HCEC 1CT (cell line): ENCODE measurements around the gene AFF1.

ENCODE experiments used
- DNase-seq: peaks from one replicate; pipeline ENCODE4 v3.0.0-alpha.2; 2017

The AFF1 gene

DNA sequence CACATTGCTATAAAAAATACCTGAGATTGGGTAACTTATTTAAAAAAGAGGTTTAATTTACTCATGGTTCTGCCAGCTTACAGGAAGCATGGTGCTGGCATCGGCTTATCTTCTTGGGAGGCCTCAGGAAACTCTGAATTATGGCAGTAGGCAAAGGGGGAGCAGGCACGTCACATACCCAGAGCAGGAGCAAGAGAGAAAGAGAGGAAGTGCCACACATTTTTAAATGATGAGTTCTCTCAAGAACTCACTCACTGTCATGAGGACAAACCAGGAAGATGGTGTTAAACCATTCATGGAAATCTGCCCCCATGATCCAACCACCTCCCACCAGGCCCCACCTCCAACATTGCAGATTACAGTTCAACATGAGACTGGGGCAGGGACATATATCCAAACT is 10.0 kb upstream of the AFF1 start:
- DNase-seq = peak; percentile 77

DNA sequence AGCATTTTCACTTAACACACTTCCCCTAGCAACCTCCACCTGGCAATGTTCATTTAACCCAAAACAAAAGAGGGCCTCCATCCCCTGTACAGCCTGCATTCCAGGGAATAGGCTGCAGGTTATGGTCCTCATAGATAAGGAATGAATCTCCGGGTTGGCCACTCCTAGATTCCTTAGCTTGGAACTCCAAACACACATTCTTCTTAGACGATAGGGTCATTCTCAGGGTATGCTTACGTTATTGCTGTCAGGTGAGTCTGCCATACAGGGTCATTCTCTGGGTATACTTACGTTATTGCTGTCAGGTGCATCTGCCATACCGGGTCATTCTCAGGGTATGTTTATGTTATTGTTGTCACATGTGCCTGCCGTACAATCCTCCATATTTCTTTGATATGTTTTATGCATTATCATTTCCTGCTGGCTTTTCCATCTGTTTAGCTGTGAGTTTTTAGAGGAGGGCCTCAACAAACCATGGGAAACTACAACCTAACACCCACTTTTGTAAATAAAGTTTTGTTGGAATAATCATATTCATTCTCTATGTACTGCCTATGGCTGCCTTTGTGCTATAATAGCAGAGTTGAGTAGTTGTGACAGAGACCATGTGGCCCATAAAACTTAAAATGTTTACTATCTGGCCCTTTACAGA is 8.2 kb upstream of the AFF1 start:
- DNase-seq = no peak

DNA sequence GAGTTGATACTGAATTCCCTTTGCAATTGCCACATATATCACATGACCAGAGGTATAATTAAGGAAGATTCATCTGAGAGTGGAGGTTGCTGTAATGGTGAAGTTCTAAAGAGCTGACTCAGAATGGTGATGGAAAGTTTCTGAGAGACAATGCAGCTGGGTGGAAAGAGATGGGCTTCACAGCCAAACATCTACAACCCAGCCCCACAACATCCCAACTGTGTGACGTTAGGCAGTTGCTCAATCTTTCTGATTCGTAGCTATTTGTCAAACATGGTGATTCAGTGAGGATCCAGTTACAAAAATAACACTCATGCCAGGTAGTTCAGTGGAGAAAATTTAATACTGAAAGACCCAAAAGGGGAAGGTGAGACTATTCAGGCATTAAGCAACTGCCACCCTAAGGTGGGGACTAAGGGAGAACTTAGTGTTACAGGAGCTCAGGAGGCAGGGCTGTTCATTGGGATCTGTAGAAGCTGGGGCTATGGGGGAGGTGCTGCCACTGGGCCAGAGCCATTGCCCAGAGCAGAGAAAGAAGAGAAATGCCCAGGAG is 6.9 kb upstream of the AFF1 start:
- peak; percentile 87 for DNase-seq

DNA sequence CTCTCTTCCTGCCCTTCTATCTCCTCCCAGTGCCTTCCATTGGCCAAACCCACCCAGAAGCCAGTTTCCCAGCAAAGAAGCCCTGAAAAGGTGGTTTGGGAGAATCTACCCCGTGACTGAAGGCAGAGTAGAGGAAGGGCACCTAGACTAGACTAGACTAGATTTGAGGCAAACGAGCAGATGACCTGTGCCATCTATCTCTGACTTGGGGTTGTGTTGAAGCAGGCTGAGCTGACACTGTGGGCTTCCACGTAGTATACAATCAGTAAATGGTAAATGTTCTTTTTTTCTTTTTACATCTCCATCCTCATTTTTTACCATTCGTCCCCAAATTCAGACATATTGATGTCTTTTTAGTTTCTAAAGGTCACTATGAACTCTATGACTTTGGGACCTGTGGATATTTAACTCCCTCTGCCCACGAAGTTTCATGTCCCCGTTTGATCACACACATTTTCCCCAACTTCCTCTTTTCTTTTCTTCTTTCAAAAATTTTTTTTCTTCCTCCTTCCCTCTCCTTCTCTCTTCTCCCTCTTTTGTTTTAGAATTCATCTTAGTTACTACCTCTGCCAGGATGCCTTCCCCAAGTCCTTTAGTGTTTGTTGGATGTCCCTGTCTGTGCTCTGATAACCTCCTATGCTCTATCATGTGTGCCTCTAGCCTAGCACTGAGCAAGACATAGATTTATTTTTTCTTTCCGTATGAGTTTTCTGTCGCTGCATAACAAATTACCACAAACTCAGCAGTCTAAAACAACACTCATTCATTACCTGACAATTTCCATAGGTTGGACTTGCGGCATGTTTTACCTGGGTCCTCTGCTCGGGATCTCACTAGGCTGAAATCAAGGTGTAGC is 6.2 kb upstream of the AFF1 start:
- no peak for DNase-seq

DNA sequence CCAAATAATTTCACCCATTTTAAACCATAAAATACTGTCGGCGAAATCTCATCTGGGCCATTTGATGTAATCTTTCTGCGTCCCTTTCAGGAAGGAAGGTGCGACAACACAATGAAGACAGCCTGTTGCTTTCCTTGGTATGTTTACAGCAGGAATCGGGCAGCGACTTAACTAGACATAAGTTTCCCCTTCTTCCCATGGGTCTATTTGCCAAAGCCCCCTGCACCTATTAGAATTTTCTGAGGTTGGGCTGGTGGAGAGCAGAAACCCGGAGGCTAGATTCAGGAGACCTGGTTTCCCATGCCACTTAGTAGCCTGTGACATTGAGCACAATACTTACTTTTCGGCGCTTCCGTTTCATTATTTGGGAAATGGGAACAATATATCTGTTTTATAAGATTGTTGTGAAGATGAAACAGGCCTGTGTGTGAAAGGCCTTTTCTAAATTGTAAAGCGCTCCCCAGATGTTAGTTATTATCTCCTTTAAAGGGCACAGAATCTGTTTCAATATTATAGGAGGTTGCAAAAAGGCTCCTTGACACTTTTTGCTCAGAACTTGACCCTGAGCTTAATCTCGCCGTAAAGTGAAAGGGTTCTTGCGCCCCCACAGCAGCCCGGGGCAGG is 552 bp upstream of the AFF1 start:
- DNase-seq = no peak

DNA sequence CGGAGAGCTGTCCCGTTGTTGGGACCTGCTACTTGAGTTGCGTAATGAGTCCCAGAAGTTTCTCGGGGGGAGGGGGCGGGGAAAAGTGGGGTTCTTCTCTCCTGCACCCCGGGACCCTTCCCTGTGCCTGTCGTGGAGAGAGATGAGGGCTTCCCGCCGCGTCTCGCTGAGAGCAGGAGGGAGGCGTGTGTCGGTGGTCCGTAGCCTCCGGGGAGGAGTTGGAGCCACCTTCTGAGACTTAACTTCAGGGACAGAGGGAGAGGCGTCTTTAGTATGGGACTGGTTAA is 698 bp downstream of the AFF1 start:
- no peak for DNase-seq

DNA sequence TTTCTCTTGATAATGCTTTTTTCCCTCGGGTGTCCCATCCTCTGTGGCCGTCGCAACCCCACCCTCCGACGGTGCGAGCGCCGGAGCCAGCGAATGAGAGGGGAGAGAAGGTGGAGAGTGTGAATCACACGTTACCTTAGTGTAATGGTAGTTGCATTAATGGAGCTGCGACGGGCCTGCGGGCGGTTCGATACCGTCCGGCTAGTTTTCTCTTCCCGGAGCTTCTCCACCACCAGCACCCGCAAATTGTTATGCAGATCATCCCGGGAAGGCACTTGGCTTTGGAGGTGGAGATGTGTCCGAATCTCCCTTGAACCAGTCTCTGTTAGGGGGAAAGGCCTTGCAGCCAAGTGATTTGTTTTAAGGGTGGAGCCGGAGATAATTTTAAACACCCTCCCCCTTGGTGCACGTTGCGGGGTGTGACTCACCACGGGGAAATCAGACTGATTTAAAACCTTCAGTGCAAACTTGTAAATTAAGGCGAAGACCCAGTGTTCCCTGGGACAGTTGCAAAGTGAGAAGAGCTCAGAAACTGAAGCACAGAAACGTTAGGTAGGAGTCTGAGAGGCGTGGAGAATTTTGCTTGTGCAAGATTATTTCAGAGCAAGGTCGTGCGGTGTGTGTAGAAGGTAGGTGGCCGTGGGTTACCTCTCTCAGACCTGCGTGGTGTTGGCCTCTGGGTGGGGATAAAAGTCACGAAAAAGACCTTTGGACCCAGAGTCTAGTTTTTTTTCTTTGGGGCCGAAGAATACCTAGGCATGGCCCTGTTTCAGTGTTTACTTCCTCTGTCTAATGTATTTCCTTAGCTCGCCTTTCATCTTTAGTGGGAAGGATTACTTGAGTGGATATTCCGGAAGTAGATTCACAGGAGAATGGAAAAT is 1.3 kb downstream of the AFF1 start:
- peak; percentile 63 for DNase-seq

DNA sequence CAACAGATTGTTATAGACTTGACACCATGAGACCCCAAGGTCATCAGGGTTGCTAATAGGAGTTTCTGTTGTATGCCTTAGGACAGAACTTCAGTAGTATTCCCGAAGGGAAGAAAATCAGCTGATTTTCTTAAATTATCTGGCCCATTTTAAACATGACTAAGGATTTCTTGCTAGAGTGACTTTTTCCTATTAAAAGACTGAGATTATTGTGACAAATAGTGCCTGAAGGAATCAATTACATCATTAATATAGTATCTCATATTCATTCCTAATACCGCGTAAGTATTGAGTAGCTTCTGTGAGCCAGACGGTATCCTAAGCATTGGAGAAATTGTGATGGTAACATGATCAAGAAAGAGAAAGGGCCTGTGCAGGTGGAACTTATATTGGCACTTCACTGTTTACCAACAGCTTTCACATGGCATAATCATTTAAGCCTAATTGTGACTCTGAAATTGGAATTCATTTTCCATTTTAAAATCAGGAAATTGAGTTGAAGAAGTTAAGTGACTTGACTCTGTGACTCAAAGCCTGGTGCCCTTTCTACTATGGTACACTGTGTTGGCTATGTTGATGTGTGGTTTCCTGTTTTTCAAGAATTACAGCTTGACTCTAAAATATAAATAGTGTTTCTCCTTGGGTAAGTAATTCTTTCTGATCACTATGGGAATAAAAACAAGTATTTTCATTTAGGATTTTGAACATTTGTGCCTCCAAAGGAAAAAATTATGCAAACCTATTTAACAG is 4.1 kb downstream of the AFF1 start:
- no peak for DNase-seq

DNA sequence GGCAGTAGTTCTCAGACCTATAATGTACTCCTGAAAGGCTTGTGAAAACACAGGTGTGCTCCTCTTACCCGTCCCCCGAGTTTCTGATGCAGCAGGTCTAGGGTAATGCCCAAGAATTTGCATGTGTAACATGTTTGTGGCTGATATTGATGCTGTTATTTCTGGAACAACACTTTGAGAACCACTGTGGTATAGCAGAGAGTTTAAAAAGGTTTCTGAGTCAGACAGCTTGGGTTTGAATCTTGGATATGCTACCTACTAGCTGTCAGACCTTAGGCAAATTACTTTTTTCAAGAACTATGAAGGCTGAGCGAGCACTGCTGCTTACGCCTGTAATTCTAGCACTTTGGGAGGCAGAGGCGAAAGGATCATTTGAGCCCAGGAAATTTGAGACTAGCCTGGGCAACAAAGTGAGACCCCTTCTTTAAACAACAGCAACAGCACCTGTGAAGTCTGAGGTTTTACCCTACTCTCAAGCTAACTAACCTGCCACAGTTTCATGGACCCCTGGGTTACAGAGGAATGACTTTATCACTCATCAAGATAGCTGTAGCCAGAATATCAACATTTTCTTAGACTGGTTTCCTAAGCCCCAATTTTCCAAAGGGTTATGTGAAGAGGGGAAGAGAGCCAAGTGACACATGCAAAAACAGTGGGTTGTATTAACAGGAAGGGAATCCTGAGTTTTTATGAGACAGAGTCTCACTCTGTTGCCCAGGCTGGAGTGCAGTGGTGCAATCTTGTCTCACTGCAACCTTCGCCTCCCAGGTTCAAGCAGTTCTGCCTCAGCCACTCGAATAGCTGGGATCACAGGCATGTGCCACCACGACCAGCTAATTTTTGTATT is 5.1 kb downstream of the AFF1 start:
- DNase-seq = no peak

DNA sequence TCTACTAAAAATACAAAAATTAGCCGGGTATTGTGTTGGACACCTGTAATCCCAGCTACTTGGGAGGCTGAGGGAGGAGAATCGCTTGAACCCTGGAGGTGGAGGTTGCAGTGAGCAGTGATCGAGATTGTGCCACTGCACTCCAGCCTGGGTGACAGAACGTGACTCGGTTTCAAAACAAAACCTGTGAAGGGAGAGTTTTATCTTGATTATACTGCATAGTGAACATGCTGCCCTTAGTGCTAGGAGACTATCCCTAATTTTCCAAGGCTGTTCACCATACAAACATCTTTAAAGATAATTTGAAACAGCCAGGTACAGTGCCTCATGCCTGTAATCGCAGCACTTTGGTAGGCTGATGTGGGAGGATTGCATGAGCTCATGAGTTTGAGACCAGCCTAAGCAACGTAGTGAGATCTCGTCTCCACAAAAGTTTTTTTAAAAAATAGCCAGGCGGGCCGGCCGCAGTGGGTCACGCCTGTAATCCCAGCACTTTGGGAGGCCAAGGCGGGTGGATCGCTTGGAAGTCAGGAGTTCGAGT is 6.2 kb downstream of the AFF1 start:
- no peak for DNase-seq

DNA sequence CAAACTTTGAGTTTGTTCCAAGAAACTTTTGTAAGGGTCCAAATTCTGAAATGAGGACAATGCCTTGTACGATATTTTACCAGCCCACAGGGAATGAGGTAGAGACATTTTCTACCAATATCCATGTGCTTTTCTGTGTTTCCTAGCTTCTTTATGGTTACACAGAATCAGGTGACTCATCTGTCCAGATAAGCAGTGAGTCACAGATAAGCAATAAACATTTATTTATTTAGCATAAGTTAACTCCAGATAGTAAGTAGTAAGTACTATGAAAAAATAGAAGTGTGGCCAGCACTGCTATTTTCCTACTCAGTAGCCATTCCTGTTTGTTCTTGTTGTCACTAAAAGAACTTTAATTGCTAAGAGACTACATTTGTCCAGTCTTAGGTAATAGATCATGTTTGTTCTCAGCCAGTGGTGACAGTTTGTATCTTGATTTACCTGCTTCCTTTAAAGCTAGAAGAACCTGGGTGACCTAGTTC is 7.4 kb downstream of the AFF1 start:
- peak; percentile 50 for DNase-seq

DNA sequence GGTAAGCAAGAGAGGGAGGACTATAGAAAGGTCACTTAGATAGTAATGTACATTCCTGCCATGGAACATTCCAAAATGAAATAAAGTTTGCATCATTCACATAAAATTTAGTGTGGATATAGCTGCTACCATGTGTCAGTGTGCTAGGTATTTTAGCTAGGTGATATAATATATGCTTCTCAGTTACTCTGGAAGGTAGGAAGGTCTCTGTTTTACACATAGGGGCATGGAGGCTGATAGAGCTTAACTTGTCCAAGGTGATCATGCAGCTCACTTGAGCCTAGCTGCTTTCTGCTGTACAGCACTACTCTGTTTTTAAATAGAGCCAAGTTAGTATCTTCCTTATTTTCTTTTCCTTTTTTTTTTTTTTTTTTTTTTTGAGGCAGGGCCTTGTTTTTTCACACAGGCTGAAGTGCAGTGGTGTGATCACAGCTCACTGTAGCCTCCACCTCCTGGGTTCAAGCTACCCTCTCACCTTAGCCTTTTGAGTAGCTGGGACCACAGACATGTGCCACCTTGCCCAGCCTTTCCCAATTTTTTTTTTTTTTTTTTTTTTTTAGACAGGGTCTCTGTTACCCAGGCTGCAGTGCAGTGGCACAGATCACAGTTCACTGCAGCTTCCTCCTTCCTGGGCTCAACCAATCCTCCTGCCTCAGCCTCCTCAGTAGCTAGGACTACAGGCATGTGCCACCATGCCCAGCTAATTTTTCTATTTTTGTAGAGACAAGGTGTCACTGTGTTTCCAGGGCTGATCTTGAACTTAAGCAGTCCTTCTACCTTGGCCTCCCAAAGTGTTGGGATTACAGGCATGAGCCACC is 10.4 kb downstream of the AFF1 start:
- DNase-seq = no peak

DNA sequence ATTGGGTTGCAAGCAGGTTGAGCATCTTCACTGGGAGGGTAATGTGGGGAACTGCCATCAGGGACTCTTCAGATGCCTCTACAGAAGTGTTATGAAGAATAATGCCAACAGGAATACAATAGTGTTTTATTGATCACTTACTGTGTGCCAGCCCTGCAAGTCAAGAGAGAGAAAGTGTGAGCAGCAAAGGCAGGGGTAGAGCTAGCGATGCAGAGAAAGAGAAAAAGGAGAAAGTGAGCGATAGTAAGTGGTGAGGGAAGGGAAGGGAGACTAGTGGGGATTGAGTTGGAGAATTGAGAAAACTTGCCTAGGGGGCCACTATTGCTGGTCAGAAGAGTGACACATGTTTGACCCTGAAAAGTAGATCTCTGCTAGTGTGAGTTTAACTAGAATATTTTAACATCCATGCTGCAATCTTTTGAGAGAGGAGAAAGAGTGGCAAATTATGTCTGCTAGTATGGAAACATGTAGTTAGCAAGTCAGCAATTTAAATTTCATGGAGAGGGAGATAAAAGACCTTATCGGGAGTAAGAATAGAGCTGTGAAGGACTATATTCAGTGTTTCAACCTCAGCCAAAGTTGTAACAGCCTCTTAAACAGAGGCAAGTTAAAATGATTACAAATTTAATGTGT is 12.2 kb downstream of the AFF1 start:
- no peak for DNase-seq

DNA sequence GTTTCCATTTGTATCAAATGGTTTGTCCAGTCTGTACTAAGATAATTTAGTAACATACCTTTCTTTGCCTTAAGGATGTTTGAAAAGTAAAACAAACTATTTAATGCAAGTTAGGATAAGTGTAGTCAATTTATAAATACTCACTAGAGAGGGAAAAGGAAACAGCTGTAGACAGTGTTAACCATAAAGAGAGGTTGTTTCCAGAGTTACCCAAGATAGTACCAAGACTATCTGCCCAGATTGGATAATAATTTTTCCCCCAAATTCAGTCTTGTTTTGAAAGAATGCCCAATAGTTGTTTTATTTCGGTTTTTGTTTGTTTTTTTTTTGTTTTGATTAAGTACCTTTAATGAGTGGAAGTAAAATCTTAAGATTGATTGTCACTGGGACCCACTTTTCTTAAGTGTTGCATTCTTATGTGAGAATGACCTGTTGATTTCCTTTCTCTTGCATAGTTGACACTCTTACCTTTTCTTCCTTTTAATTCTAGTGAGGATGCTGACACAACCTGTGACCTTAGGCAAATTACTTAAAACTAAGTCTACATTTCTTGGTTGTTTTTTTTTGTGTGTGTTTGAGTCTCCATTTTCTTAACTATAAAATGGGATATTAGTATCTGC is 12.8 kb downstream of the AFF1 start:
- DNase-seq = no peak

DNA sequence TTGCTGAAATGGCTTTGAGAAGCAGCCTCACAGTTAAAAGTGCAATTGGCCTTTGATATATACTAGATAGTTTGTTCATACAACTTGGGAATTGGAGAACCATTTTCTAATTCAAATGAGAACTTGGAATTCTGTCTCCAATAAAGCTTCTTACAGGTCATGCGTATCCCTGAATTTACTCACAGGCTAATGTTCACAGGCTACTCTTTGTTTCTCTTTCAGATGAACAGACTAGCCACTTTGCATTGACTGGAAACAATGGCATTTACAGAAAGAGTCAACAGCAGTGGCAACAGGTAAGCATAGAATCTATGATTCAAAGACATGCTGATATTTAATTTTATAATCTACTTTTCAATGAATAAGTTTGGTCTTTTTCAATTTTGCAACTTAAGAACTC is 13.5 kb downstream of the AFF1 start:
- no peak for DNase-seq

DNA sequence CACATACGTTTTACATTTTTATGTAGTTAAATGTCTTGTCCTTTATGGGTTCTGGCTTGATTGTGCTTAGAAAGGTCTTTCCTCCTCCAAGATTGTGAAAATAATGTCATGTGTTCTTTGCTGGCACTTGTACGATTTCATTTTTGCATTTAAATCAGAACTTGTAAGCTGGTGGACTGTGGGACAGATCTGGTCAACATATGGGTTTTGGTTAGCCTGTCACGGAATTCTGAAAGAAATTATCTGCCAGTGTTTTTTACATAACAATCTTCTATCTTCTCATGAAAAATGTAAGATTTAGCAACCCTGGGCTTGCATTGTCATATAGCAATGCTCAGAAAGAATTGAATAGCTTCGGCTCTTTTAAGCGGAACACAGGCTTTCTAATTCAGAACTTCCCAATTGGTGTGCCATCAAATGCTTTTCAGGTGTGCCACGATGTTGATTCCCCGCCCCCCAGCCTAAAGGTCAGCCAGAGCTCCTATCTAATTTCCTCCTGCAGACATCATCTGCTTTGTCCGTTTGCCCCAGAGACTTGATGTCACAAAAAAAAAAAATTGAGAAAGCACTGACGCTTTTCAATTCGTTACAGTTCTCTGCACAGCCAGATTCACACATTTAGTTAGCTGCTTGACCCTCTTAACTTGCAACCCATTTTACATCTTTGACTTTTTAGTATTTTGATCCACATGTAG is 16.2 kb downstream of the AFF1 start:
- DNase-seq = no peak

DNA sequence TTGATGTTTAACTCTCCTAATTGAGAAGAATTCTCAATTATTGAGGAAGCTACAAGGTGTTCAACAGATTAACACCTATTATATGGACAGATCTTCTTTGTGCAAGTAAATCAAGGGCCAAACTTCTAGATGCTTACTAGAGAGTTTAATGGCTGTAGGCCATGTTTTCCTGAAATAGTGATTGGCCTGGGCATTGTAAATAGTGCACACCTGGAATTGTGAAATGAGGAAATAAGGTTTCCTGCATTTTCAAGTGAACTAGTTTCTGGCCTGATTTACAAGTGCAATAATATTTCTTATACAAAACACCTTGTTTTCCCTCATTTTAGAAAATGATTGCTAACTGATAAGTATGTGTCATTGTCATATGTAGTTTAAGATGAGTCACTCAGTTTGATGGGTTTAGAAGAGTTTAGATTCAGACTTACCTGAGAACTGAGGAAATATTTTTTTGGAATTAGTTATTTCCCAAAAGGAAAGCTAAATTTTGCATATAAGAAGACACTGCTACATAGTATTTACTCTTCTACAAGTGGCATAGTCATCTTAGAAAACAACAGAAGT is 21.2 kb downstream of the AFF1 start:
- DNase-seq = no peak

DNA sequence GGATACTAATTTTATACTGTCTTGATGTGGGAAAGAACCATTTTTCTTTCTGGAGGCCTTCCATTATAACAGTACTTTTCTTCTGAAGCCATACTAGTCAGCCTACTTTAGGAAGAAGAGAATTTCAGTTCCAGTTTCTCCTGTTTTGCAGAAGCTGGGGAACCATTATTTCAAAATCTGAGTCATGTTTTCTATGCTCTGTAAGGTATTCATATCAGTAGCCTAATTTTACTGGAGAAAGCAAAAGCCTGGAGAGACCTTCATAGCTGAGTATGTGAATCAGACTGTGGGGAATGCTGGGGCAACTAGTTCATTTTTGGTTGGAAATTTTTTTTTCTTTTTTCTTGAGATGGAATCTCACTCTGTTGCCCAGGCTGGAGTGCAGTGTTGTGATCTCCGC is 22.4 kb downstream of the AFF1 start:
- DNase-seq = peak; percentile 61
